Measurements from ENCODE around the gene URI1.
"Not testable (repeated sequence)": the region's sequence is repeated elsewhere in the genome, so short reads cannot be mapped to it uniquely, and the experiment has no call there.

URI1 gene

GRCh38 chr19:29942404-29943261 is 594 bp downstream of the URI1 start:
- DNase-seq (ENCODE audit: low read depth) = peak; percentile 69

DNA sequence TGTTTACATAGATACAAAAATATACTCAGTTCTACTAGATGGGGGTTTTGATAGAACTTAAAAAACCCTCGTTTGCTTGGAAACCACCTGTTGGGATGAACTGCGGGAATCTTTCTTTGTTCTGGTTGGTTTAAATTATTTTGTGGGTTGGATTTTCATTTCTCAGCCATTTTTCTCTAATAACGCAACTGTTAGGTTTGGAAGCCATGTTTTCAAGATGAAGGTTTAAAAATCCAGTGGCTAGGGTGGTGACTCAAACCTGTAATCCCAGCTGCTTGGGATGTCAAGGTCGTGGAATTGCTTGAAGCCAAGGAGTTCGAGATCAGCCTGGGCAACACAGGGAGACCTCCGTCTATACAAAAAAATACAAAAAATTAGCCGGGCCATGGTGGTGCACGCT is 1.6 kb downstream of the URI1 start:
- DNase-seq (ENCODE audit: low read depth) = no peak

DNA sequence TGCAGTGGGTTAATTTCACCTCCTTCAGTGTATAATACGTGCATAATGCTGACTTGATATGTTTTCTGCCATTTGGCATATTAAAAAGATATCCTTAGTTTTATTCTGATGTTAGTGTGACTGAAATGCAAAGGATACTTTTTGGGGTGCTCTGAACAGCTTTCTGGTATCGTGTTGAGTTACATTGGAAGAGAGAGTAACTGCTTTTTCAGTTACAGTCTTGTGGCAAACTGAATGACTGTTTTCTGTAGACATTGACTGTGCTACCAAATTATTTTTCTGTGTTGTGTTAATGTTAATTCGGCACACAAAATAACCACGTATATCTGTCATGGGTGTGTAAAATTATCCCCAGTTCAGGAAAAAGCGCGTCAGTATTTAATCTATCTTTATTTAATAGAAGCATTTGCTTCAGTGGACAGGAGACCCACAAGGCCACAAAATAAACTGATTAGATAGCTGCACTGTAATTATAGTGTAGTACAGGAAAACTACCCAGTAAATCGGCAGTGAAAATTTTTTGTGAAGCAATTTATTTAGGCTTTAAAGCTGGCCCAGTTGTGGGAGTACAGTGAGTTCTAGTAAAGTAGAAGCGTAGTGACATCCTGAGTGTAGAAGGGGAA is 2.5 kb downstream of the URI1 start:
- DNase-seq (ENCODE audit: low read depth) = no peak

GRCh38 chr19:29945017-29945416 is 3.0 kb downstream of the URI1 start:
- DNase-seq (ENCODE audit: low read depth) = no peak

GRCh38 chr19:29945433-29945832 is 3.4 kb downstream of the URI1 start:
- DNase-seq (ENCODE audit: low read depth) = no peak

GRCh38 chr19:29946645-29947044 is 4.6 kb downstream of the URI1 start:
- DNase-seq (ENCODE audit: low read depth) = no peak

DNA sequence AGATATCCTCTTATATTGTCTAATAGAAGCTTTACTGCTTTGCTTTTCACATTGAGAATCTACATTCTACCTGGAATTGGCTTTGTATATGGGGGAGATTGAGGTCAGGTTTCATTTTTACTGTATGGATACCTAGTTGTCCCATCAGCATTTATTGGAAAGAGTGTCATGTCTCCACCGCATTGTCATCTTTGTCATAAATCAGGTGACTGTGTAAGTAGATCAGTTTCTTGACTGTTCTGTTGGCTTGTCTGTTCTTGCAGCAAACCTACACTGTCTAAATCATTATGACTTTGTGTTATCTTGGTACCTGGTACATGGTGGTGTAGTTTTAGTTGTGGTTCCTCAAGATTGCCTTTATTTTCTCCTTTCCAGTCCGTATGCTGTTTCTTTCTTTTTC is 5.8 kb downstream of the URI1 start:
- DNase-seq (ENCODE audit: low read depth) = no peak

DNA sequence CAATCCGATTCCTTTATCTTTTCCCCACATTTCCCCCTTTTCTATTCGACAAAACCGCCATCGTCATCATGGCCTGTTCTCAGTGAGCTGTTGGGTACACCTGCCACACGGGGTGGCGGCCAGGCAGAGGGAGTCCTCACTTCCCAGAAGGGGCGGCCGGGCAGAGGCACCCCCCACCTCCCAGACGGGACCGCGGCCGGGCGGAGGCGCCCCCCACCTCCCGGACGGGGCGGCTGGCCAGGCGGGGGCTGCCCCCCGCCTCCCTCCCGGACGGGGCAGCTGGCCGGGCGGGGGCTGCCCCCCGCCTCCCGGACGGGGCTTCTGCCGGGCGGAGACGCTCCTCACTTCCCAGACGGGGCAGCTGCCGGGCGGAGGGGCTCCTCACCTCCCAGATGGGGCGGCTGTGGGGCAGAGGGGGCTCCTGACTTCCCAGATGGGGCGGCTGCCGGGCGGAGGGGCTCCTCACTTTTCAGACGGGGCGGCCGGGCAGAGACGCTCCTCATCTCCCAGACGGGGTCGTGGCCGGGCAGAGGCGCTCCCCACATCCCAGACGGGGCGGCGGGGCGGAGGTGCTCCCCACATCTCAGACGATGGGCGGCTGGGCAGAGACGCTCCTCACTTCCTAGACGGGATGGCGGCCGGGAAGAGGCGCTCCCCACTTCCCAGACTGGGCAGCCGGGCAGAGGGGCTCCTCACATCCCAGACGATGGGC is 6.9 kb downstream of the URI1 start:
- DNase-seq (ENCODE audit: low read depth) = not testable (repeated sequence)

DNA sequence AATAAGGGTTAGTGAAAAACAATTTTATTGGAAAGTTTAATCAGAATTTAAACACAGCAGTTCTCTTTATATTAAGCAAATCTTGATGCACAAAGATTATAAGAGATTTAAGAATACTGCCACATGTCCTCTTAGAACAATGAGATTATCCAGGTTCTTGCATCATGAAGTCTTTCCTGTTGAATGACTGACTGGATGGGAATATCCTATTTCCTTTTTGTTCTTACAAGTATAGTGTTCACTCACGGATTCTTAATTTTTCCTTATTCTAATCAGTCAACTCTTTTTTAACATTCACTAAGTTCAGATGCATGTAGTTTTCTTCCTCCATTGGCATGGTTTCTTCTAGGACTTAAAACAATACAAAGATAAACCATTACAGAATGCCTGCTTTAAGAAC is 10.1 kb downstream of the URI1 start:
- no peak for DNase-seq (ENCODE audit: low read depth)

- no peak for DNase-seq (ENCODE audit: low read depth)
Observed at GRCh38 chr19:29952646-29953045, 10.6 kb downstream of the URI1 start.

DNA sequence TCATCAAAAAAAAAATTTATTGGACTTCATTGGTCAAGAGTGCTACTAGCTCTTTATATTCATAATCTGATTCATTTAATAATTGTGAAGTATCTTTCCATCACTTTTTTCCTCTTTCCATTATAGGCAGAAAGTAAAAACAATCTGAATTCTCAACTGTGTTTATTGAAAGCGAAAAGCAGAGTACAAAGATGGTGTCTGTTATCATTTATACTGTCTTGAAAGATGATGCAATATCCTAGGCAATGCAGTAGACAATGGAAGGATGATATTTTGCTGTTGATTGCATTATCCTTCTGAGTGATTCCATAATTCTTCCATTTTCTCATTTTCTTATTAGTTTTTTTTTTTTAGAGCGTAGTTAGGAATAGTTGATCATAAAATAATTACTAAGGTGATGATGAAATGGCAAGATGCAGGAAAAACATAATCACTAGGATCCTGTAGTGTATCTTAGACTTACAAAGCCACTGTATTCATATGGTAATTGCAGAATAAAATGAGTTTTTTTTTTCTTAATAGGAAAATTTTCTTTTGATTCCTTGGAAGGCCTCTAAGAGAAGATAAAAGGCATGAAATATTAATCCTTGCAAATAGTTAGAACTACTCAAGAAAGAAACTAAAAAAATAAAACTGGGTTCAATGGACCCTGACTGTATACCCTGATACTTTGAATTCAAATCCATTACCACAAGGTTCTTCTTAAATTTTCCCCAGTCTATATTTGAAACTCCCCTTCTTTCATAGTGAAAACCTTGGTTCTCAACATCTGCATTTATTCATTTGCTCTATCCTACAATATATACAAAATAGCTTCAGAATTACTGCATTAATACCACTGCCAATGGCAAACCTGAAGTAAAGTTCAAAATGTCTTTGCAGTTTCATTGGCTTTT is 11.6 kb downstream of the URI1 start:
- no peak for DNase-seq (ENCODE audit: low read depth)

GRCh38 chr19:29956855-29957254 is 14.8 kb downstream of the URI1 start:
- DNase-seq (ENCODE audit: low read depth) = no peak

GRCh38 chr19:29961311-29961710 is 19.3 kb downstream of the URI1 start:
- no peak for DNase-seq (ENCODE audit: low read depth)

- DNase-seq (ENCODE audit: low read depth) = no peak
Observed at GRCh38 chr19:29962793-29963192, 20.8 kb downstream of the URI1 start.

- no peak for DNase-seq (ENCODE audit: low read depth)
Observed at GRCh38 chr19:29963576-29963975, 21.5 kb downstream of the URI1 start.

- DNase-seq (ENCODE audit: low read depth) = no peak
Observed at GRCh38 chr19:29964171-29964570, 22.1 kb downstream of the URI1 start.

- DNase-seq (ENCODE audit: low read depth) = no peak
Observed at GRCh38 chr19:29965492-29965891, 23.5 kb downstream of the URI1 start.

GRCh38 chr19:29966142-29966541 is 24.1 kb downstream of the URI1 start:
- not testable (repeated sequence) for DNase-seq (ENCODE audit: low read depth)

- no peak for DNase-seq (ENCODE audit: low read depth)
Observed at GRCh38 chr19:29966588-29967249, 24.7 kb downstream of the URI1 start.

DNA sequence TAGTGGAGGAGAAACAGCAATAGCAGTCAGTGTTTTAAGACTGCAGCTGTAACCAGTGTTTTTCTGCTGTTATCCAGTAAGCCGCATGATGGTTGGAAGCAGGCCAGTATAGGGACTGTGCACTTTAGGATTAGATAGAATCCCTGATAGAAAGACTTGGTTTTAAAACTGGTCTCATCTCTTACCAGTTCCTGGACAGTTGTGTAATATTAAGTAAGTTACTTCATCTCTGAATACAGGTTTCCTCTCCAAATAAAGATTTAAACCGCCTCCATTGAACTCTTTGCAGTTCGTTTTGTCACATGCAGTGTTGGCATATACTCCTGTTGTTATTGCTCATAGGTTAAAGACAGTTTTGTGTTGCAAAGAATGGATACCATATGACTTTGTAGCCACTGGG is 25.6 kb downstream of the URI1 start:
- DNase-seq (ENCODE audit: low read depth) = no peak

DNA sequence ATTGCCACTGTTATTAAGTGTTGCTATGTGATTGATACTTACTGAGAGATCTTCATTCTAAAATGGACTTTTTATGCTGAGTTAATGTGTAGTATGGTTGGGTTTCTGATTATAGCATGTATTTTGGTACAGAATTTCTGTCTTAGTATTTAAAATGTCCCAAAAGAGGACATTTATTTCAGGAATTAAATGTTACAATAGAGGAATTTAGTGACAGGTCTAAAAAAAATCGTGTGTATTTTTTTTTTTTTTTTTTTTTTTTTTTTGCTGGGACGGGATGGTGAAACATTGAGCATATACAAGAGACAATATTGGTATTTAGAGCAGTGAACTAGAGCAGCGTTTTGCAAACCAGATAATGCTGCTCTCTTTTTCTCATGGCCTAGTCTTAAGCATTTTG is 27.9 kb downstream of the URI1 start:
- DNase-seq (ENCODE audit: low read depth) = no peak
